Endodermal cell (in vitro differentiated cells): Measurements from ENCODE around the gene PCYT1A. TPM values are rescaled to one million over a fixed set of nuclear protein-coding genes. Genes with fewer than 3 reads are reported as not detected.
A peak's percentile ranks its signal among the peaks of the same experiment; 100 is the strongest.
"Not testable (repeated sequence)": the region's sequence is repeated elsewhere in the genome, so short reads cannot be mapped to it uniquely, and the experiment has no call there.

Experiments
- DNase-seq: peaks from one replicate; pipeline ENCODE4 v3.0.0-alpha.2; 2017
- H3K27ac ChIP-seq: 2 replicates; pipeline ENCODE4 v1.5.1; 2013; ENCODE audit warnings: mild to moderate bottlenecking, low read depth, low read length, moderate library complexity
- H3K27me3 ChIP-seq: 2 replicates; pipeline ENCODE4 v1.6.1; 2013; ENCODE audit warnings: mild to moderate bottlenecking, low read length, moderate library complexity; ENCODE audit not compliant: insufficient read depth, control insufficient read depth, poor library complexity, severe bottlenecking
- H3K36me3 ChIP-seq: 2 replicates; pipeline ENCODE4 v1.7.0; 2013; ENCODE audit warnings: mild to moderate bottlenecking, low read length, moderate library complexity; ENCODE audit not compliant: control insufficient read depth, insufficient read depth
- H3K4me1 ChIP-seq: one replicate; pipeline ENCODE4 v1.7.0; 2013; ENCODE audit warnings: low read length; ENCODE audit not compliant: control insufficient read depth, insufficient read depth
- H3K4me3 ChIP-seq: 2 replicates; pipeline ENCODE4 v1.5.1; 2013; ENCODE audit warnings: mild to moderate bottlenecking, low read length, moderate library complexity
- H3K9ac ChIP-seq: 2 replicates; pipeline ENCODE4 v1.6.1; 2013; ENCODE audit warnings: mild to moderate bottlenecking, low read length, moderate library complexity; ENCODE audit not compliant: poor library complexity, severe bottlenecking; ENCODE audit errors: extremely low read depth
- H3K9me3 ChIP-seq: 2 replicates; pipeline ENCODE4 v1.6.1; 2013; ENCODE audit warnings: mild to moderate bottlenecking, low read length, moderate library complexity; ENCODE audit not compliant: control insufficient read depth
- H3K27ac Mint-ChIP-seq: 2 replicates; pipeline ENCODE4 v1.8.0; 2020; ENCODE audit warnings: mixed read lengths
- H3K27me3 Mint-ChIP-seq: 2 replicates; pipeline ENCODE4 v1.8.0; 2021; ENCODE audit warnings: mild to moderate bottlenecking, mixed read lengths; ENCODE audit not compliant: insufficient read depth
- H3K36me3 Mint-ChIP-seq: 2 replicates; pipeline ENCODE4 v1.8.0; 2020; ENCODE audit warnings: low read depth, mixed read lengths
- H3K4me1 Mint-ChIP-seq: 2 replicates; pipeline ENCODE4 v1.8.0; 2020; ENCODE audit warnings: mixed read lengths
- H3K4me3 Mint-ChIP-seq: 2 replicates; pipeline ENCODE4 v1.8.0; 2020; ENCODE audit warnings: mild to moderate bottlenecking, moderate library complexity, mixed read lengths
- H3K9me3 Mint-ChIP-seq: 2 replicates; pipeline ENCODE4 v1.8.0; 2020; ENCODE audit warnings: mild to moderate bottlenecking, mixed read lengths
- CTCF ChIP-seq: fragments of 200-600 bp; sonication (generic); conservative IDR thresholded peaks from 2 replicates; pipeline ENCODE4 v1.5.0; 2021; ENCODE audit warnings: antibody characterized with exemption, mild to moderate bottlenecking
- WGBS, 2 experiments: methylation state at CpG; one replicate each; pipeline versions ENCODE4 v1.1.5 to v1.1.7; 2013; ENCODE audit warnings: missing lambda C conversion rate in 2 of 2, mixed read lengths in 1 of 2; ENCODE audit not compliant: insufficient coverage in 1 of 2, insufficient read length in 1 of 2; 5-methylcytosine and 5-hydroxymethylcytosine counted together
- total RNA-seq, 2 donors: library from RNA; stranded (reverse); fragmentation: NEBNext Ultra II Directional in 1 of 2; extraction: Animal tissue kit (Norgen Biotek cat#: 25700) in 1 of 2; gene quantifications; 2 replicates in 1 of 2; 3 replicates in 1 of 2; pipeline ENCODE4 v1.2.1, GENCODE V29; 2021

Gene PCYT1A
- total RNA-seq, 2 donors from 2014 or later: 30.2 to 32.5 TPM

- no peaks in the 10 kb centered on the region for H3K27me3 ChIP-seq
- 90 to 94% methylated on average over 6 to 11 of the region's 11 CpGs for WGBS, 2 experiments
- no peaks in the 10 kb centered on the region for H3K36me3 ChIP-seq
- no peak overlapping the region for H3K4me3 ChIP-seq
- H3K4me1 Mint-ChIP-seq: no peaks in the 10 kb centered on the region
- H3K27ac ChIP-seq: no peak overlapping the region
- no peaks in the 10 kb centered on the region for H3K4me1 ChIP-seq
- H3K36me3 Mint-ChIP-seq: no peaks in the 10 kb centered on the region
- H3K9ac ChIP-seq: no peak overlapping the region
- no peak overlapping the region for H3K4me3 Mint-ChIP-seq
- no peak for TF ChIP-seq CTCF
- H3K9me3 Mint-ChIP-seq: no peaks in the 10 kb centered on the region
- H3K9me3 ChIP-seq: no peaks in the 10 kb centered on the region
- no peak overlapping the region for H3K27ac Mint-ChIP-seq
- no peak for DNase-seq
- no peaks in the 10 kb centered on the region for H3K27me3 Mint-ChIP-seq
Observed at GRCh38 chr3:196321162-196321561, 33.6 kb upstream of the PCYT1A start.

GRCh38 chr3:196320137-196320536 is 32.6 kb upstream of the PCYT1A start:
- Mint-ChIP-seq H3K27me3 (no peaks in the 10 kb centered on the region), H3K36me3 (no peaks in the 10 kb centered on the region), H3K4me1 (no peaks in the 10 kb centered on the region), H3K4me3 (peak overlapping the region; percentile 85), H3K27ac (no peak overlapping the region), H3K9me3 (no peaks in the 10 kb centered on the region)
- 93 to 96% methylated on average over 3 of the region's 3 CpGs for WGBS, 2 experiments
- no peaks in the 10 kb centered on the region for H3K9me3 ChIP-seq
- H3K36me3 ChIP-seq: peaks cover 4% of the 10 kb centered on the region
- TF ChIP-seq CTCF: no peak
- H3K27ac ChIP-seq: no peak overlapping the region
- no peak overlapping the region for H3K9ac ChIP-seq
- no peak for DNase-seq
- no peaks in the 10 kb centered on the region for H3K27me3 ChIP-seq
- no peaks in the 10 kb centered on the region for H3K4me1 ChIP-seq
- H3K4me3 ChIP-seq: no peak overlapping the region

- H3K4me1 ChIP-seq: no peaks in the 10 kb centered on the region
- peak within 1 kb of the TSS; percentile 96 for H3K27ac Mint-ChIP-seq
- H3K36me3 Mint-ChIP-seq: peaks cover 10% of the 10 kb centered on the region
- peaks cover 4% of the 10 kb centered on the region for H3K36me3 ChIP-seq
- no peak for TF ChIP-seq CTCF
- peak within 1 kb of the TSS; percentile 85 for H3K4me3 ChIP-seq
- H3K27me3 Mint-ChIP-seq: no peaks in the 10 kb centered on the region
- peak within 1 kb of the TSS; percentile 87 for H3K27ac ChIP-seq
- no peaks in the 10 kb centered on the region for H3K27me3 ChIP-seq
- 0% methylated on average over 18 to 92 of the region's 92 CpGs for WGBS, 2 experiments
- peak within 1 kb of the TSS; percentile 85 for H3K4me3 Mint-ChIP-seq
- no peaks in the 10 kb centered on the region for H3K9me3 Mint-ChIP-seq
- no peaks in the 10 kb centered on the region for H3K9me3 ChIP-seq
- DNase-seq: peak; percentile 95
- H3K9ac ChIP-seq: peak within 1 kb of the TSS; percentile 86
- no peaks in the 10 kb centered on the region for H3K4me1 Mint-ChIP-seq
Observed at GRCh38 chr3:196317687-196318467, 30.4 kb upstream of the PCYT1A start, which contains the start of gene DYNLT2B. DYNLT2B (minus strand) TSS chr3:196318240; CDS start chr3:196318152, 88 bp downstream.

GRCh38 chr3:196316799-196317686 is 29.5 kb upstream of the PCYT1A start:
- Mint-ChIP-seq H3K4me3 (peak overlapping the region; percentile 85), H3K27ac (peak overlapping the region; percentile 87), H3K36me3 (peaks cover 10% of the 10 kb centered on the region)
- not testable (repeated sequence) for H3K36me3 ChIP-seq, H3K9me3 Mint-ChIP-seq, H3K9me3 ChIP-seq, DNase-seq, H3K4me1 Mint-ChIP-seq, H3K27me3 ChIP-seq, H3K27me3 Mint-ChIP-seq, H3K4me1 ChIP-seq
- 15 to 20% methylated on average over 4 to 13 of the region's 17 CpGs for WGBS, 2 experiments
- Histone ChIP-seq H3K9ac (peak overlapping the region; percentile 86), H3K27ac (peak overlapping the region; percentile 87), H3K4me3 (peak overlapping the region; percentile 85)
